ENCODE results near the gene CFAP58. TPM values are rescaled to one million over a fixed set of nuclear protein-coding genes. Genes with fewer than 3 reads are reported as not detected.

The CFAP58 gene
- total RNA-seq, 6 experiments from 2014 or later, result 0.35 to 1.1 (median 0.41) TPM

DNA sequence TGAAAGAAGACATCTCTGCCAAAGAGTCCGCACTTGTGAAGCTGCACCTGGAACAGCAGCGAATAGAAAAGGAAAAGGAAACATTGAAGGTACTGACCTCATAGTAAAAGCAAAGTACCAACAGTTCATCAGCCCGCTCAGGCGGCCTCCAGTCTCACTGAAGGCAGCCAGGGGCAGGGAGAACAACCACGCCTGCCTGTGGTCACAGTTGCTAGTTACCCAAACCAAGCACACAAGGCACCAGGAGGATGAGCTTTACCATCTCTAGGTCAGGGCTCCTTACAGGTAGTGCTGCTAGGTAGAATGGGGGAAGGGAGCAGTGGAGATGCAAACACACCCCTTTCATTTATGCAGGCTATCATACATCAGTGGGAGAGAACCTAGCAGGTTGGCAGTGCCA, 39.8 kb downstream of the CFAP58 start:
- TF ChIP-seq CTCF (IDR thresholded peaks at IDR 0.05), result no peak
- H3K36me3 Mint-ChIP-seq (ENCODE audit: low read depth), result no peaks in the 10 kb centered on the region
- H3K27me3 Mint-ChIP-seq (ENCODE audit: insufficient read depth), result peaks cover 16% of the 10 kb centered on the region
- peaks cover 6% of the 10 kb centered on the region; the same call in 1 of the 2 replicates for H3K4me1 Mint-ChIP-seq (ENCODE audit: low read depth)
- no peak overlapping the region for H3K4me3 Mint-ChIP-seq
- H3K9me3 Mint-ChIP-seq, result no peaks in the 10 kb centered on the region
- no peak for DNase-seq
- no peak overlapping the region for H3K27ac Mint-ChIP-seq

DNA sequence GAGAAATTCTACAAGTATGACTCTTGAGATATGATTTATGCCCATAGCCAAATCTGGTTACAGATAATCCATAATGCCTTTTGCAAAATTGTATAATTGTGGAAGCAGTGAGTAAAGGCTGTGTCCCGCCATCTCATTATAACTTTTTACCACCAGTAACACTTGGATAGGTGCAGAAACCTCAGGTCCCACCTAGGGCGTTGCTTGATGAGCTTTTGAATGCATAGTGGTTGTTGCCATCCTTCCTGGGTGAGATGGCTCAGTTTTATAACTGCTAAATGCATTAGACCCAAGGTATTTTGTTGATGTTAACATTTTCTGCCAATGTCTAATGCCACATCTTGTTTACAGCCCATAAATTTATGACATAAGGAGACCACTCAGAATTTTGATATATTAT, 42.9 kb downstream of the CFAP58 start:
- TF ChIP-seq CTCF (IDR thresholded peaks at IDR 0.05), result no peak
- Mint-ChIP-seq H3K27ac (no peak overlapping the region), H3K27me3 (ENCODE audit: insufficient read depth) (peaks cover 21% of the 10 kb centered on the region), H3K4me1 (ENCODE audit: low read depth) (peaks cover 2% of the 10 kb centered on the region; the same call in 1 of the 2 replicates), H3K36me3 (ENCODE audit: low read depth) (no peaks in the 10 kb centered on the region), H3K4me3 (no peak overlapping the region), H3K9me3 (no peaks in the 10 kb centered on the region)
- DNase-seq, result no peak

DNA sequence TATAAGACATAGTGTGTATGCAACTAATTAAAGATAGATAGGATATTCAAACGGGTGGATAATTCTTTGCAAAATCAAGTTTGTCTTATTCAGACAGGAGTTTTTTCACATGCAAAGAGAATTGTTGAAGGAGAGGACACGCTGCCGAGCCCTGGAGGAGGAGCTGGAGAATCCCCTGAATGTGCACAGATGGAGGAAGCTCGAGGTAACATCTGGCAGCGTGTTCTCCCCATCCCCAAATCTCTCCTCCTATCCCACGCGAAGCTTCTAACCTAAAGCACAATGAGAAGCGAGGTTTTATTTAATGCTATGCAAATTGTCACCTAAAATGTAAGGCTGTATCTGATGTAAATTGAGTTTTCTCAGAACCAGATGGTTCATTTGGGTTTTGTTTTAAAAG, 50.0 kb downstream of the CFAP58 start:
- Mint-ChIP-seq H3K36me3 (ENCODE audit: low read depth) (no peaks in the 10 kb centered on the region), H3K27ac (no peak overlapping the region), H3K4me3 (no peak overlapping the region), H3K9me3 (no peaks in the 10 kb centered on the region), H3K4me1 (ENCODE audit: low read depth) (no peaks in the 10 kb centered on the region), H3K27me3 (ENCODE audit: insufficient read depth) (peaks cover 22% of the 10 kb centered on the region)
- no peak for DNase-seq
- no peak for TF ChIP-seq CTCF (IDR thresholded peaks at IDR 0.05)

DNA sequence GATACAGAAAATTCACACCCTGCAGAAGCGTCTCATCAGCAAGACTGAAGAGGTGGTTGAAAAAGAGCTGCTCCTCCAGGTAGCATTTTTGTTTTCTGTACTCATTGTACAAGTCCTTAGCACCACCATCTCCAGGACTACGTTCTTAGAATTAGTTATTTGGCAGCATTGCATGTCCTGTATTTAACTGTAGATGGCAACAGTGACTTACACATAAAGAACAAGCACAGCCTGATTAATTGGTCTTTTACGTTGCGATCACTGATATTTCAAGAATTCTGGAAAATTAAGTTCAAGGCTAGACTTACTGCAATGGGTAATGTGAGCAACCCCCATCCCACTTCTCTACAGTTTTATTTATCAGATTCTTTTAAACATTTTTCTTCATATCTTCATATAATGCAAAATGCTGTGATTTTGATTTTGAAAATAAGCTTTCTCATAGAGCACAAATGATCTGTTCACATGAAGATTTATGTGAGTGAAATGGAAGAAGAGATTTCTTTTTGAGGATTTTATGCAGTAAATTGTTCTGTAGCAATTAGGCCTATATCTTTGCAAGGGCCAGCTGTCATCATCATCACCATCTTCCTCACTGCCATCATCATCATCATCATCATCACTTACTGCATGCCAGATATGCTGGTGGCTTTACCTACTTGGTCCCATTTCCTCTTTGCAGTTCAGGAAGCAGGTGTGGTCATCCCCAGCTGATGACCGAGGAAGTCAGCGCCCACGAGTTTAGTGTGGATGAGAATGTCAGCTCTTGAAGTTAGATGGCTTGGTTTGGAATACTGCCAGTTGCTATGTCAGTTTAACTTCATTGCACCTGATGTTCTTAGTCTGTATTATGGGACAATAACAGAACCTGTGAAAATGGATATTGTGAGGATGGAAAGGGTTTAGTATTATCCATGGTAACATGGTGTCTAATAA, 53.4 kb downstream of the CFAP58 start:
- Mint-ChIP-seq H3K36me3 (ENCODE audit: low read depth) (no peaks in the 10 kb centered on the region), H3K9me3 (no peaks in the 10 kb centered on the region), H3K27me3 (ENCODE audit: insufficient read depth) (peaks cover 11% of the 10 kb centered on the region; the same call in 1 of the 2 replicates), H3K4me1 (ENCODE audit: low read depth) (no peaks in the 10 kb centered on the region), H3K4me3 (no peak overlapping the region), H3K27ac (no peak overlapping the region)
- peak; percentile 79 for TF ChIP-seq CTCF (IDR thresholded peaks at IDR 0.05)
- DNase-seq, result peak; percentile 69

GRCh38 chr10:104413528-104413927, 59.9 kb downstream of the CFAP58 start:
- Mint-ChIP-seq H3K4me3 (no peak overlapping the region), H3K4me1 (ENCODE audit: low read depth) (peaks cover 2% of the 10 kb centered on the region; the same call in 1 of the 2 replicates), H3K27ac (no peak overlapping the region), H3K36me3 (ENCODE audit: low read depth) (no peaks in the 10 kb centered on the region), H3K9me3 (no peaks in the 10 kb centered on the region), H3K27me3 (ENCODE audit: insufficient read depth) (peaks cover 7% of the 10 kb centered on the region)
- no peak for TF ChIP-seq CTCF (IDR thresholded peaks at IDR 0.05)
- no peak for DNase-seq

Measured in HFFc6 (cell line).